OCI-LY1 (cell line): ENCODE measurements around the gene MBD5.

Experiments
- CTCF ChIP-seq: fragments of 200-600 bp; sonication (generic), shearing (Covaris generic); IDR thresholded peaks from 2 replicates; pipeline ENCODE4 v1.5.1; 2017; ENCODE audit warnings: mild to moderate bottlenecking, antibody characterized with exemption, low read length, moderate library complexity, mixed read lengths
- EZH2 ChIP-seq: fragments of 200-600 bp; sonication (generic), shearing (Covaris generic); IDR thresholded peaks from 2 replicates; pipeline ENCODE4 v1.8.0; 2017; ENCODE audit warnings: borderline replicate concordance, mixed run types, mild to moderate bottlenecking, antibody characterized with exemption, low read length, moderate library complexity, mixed read lengths

GRCh38 chr2:148058641-148059040 lies 37.8 kb downstream of the MBD5 start:
- no peak for TF ChIP-seq EZH2
- TF ChIP-seq CTCF = no peak
